NCI-H226 (cell line): ENCODE measurements around the gene HTRA3.

Experiments used
- DNase-seq: peaks from one replicate; pipeline ENCODE4 v3.0.0-alpha.2; 2015

HTRA3 gene

GRCh38 chr4:8269535-8270417 lies at the start of gene HTRA3:
Gene HTRA3 (plus strand): TSS chr4:8269754. CDS start chr4:8269969, 215 bp downstream.
- no peak for DNase-seq

- no peak for DNase-seq
Measured at GRCh38 chr4:8220661-8221450, 48.7 kb upstream of the HTRA3 start.

- DNase-seq, result no peak
Measured at GRCh38 chr4:8221476-8221875, 48.1 kb upstream of the HTRA3 start.

GRCh38 chr4:8221985-8222384 lies 47.6 kb upstream of the HTRA3 start:
- DNase-seq, result no peak

GRCh38 chr4:8222609-8223388 lies 46.8 kb upstream of the HTRA3 start:
- no peak for DNase-seq

- DNase-seq, result no peak
Measured at GRCh38 chr4:8224267-8224974, 45.1 kb upstream of the HTRA3 start.

- DNase-seq, result no peak
Measured at GRCh38 chr4:8224975-8225625, 44.5 kb upstream of the HTRA3 start.

- DNase-seq, result no peak
Measured at GRCh38 chr4:8225706-8226443, 43.7 kb upstream of the HTRA3 start.

- no peak for DNase-seq
Measured at GRCh38 chr4:8227201-8227770, 42.3 kb upstream of the HTRA3 start.

GRCh38 chr4:8227771-8228318 lies 41.7 kb upstream of the HTRA3 start:
- DNase-seq, result no peak

- peak; percentile 68 for DNase-seq
Measured at GRCh38 chr4:8228319-8229250, 41.0 kb upstream of the HTRA3 start.

- DNase-seq, result no peak
Measured at GRCh38 chr4:8229331-8229975, 40.1 kb upstream of the HTRA3 start.

GRCh38 chr4:8230033-8230432 lies 39.5 kb upstream of the HTRA3 start:
- DNase-seq, result no peak

- DNase-seq, result no peak
Measured at GRCh38 chr4:8230891-8231290, 38.7 kb upstream of the HTRA3 start.

GRCh38 chr4:8231551-8232049 lies 38.0 kb upstream of the HTRA3 start:
- no peak for DNase-seq

- DNase-seq, result no peak
Measured at GRCh38 chr4:8232748-8233147, 36.8 kb upstream of the HTRA3 start.

GRCh38 chr4:8233672-8234484 lies 35.7 kb upstream of the HTRA3 start:
- no peak for DNase-seq

- DNase-seq, result no peak
Measured at GRCh38 chr4:8234715-8235114, 34.8 kb upstream of the HTRA3 start.
